GM12891 (cell line): ENCODE data around the gene TXLNG.

Experiments
- POLR2A ChIP-seq: IDR thresholded peaks from 2 replicates; pipeline ENCODE4 v1.6.1; 2011; ENCODE audit warnings: low read depth, low read length, control low read depth
- POLR2AphosphoS5 ChIP-seq: IDR thresholded peaks from 2 replicates; pipeline ENCODE4 v1.6.1; 2011; ENCODE audit warnings: low read depth, low read length, control low read depth

GRCh38 chrX:16862829-16863228 is 76.6 kb downstream of the TXLNG start:
- no peak for TF ChIP-seq POLR2AphosphoS5
- TF ChIP-seq POLR2A: no peak
